H9 (cell line): ENCODE measurements around the gene IGFBP5. TPM values are rescaled to one million over a fixed set of nuclear protein-coding genes. Genes with fewer than 3 reads are reported as not detected.

Source experiments
- DNase-seq: peaks from one replicate; pipeline ENCODE4 v3.0.0-alpha.2; 2017
- H2AFZ ChIP-seq: one replicate; pipeline ENCODE4 v1.6.1; 2013; ENCODE audit warnings: mild to moderate bottlenecking, low read length, control low read depth, moderate library complexity
- H2AK5ac ChIP-seq: 2 replicates; pipeline ENCODE4 v1.6.1; 2013; ENCODE audit warnings: low read length, control low read depth, mixed read lengths; ENCODE audit not compliant: insufficient read length
- H2BK120ac ChIP-seq: one replicate; pipeline ENCODE4 v1.6.1; 2013; ENCODE audit warnings: low read depth, mild to moderate bottlenecking, low read length, control low read depth, inconsistent platforms; ENCODE audit not compliant: poor library complexity, severe bottlenecking
- H2BK12ac ChIP-seq: 2 replicates; pipeline ENCODE4 v1.6.1; 2013; ENCODE audit warnings: low read length, control low read depth, mixed read lengths, low read depth; ENCODE audit not compliant: insufficient read length
- H2BK15ac ChIP-seq: 2 replicates; pipeline ENCODE4 v1.6.1; 2013; ENCODE audit warnings: low read depth, low read length, control low read depth
- H2BK20ac ChIP-seq: one replicate; pipeline ENCODE4 v1.6.1; 2013; ENCODE audit warnings: low read depth, mild to moderate bottlenecking, low read length, control low read depth, inconsistent platforms; ENCODE audit not compliant: poor library complexity, severe bottlenecking
- H2BK5ac ChIP-seq: 2 replicates; pipeline ENCODE4 v1.6.1; 2013; ENCODE audit warnings: low read length, control low read depth, mixed read lengths; ENCODE audit not compliant: insufficient read length
- H3K14ac ChIP-seq: 2 replicates; pipeline ENCODE4 v1.6.1; 2013; ENCODE audit warnings: low read length, control low read depth; ENCODE audit not compliant: insufficient read depth
- H3K18ac ChIP-seq: 2 replicates; pipeline ENCODE4 v1.6.1; 2013; ENCODE audit warnings: low read depth, mild to moderate bottlenecking, mixed read lengths, low read length, control low read depth; ENCODE audit not compliant: insufficient read length
- H3K23ac ChIP-seq: 2 replicates; pipeline ENCODE4 v1.6.1; 2013; ENCODE audit warnings: low read length, control low read depth, mixed read lengths, low read depth; ENCODE audit not compliant: insufficient read length
- H3K23me2 ChIP-seq: 2 replicates; pipeline ENCODE4 v1.6.1; 2013; ENCODE audit warnings: low read depth, mild to moderate bottlenecking, mixed read lengths, low read length, control low read depth; ENCODE audit not compliant: insufficient read length, poor library complexity, severe bottlenecking
- H3K27ac ChIP-seq: 2 replicates; pipeline ENCODE4 v1.5.1; 2013; ENCODE audit warnings: low read length, control low read depth, mixed read lengths, low read depth; ENCODE audit not compliant: insufficient read length
- H3K27me3 ChIP-seq: 2 replicates; pipeline ENCODE4 v1.6.1; 2013; ENCODE audit warnings: low read length, control low read depth, inconsistent platforms; ENCODE audit not compliant: insufficient read depth
- H3K4ac ChIP-seq: 2 replicates; pipeline ENCODE4 v1.6.1; 2013; ENCODE audit warnings: low read depth, mild to moderate bottlenecking, control low read depth, inconsistent platforms, low read length, moderate library complexity
- H3K4me1 ChIP-seq: 2 replicates; pipeline ENCODE4 v1.6.1; 2013; ENCODE audit warnings: low read length, control low read depth, inconsistent platforms; ENCODE audit not compliant: insufficient read depth
- H3K4me2 ChIP-seq: 2 replicates; pipeline ENCODE4 v1.6.1; 2013; ENCODE audit warnings: low read length, control low read depth, mixed read lengths; ENCODE audit not compliant: insufficient read length, insufficient read depth
- H3K56ac ChIP-seq: 2 replicates; pipeline ENCODE4 v1.6.1; 2013; ENCODE audit warnings: low read depth, mild to moderate bottlenecking, mixed read lengths, low read length, control low read depth; ENCODE audit not compliant: insufficient read length
- H3K79me1 ChIP-seq: 2 replicates; pipeline ENCODE4 v1.6.1; 2013; ENCODE audit warnings: low read depth, mild to moderate bottlenecking, moderate library complexity, low read length, control low read depth, inconsistent platforms; ENCODE audit not compliant: insufficient read depth, poor library complexity, severe bottlenecking
- H3K79me2 ChIP-seq: 2 replicates; pipeline ENCODE4 v1.6.1; 2013; ENCODE audit warnings: low read length, control low read depth, inconsistent platforms; ENCODE audit not compliant: insufficient read depth
- H3K9ac ChIP-seq: 2 replicates; pipeline ENCODE4 v1.6.1; 2013; ENCODE audit warnings: low read length, control low read depth, mixed read lengths; ENCODE audit not compliant: insufficient read length; ENCODE audit errors: extremely low read depth
- H3K9me3 ChIP-seq: one replicate; pipeline ENCODE4 v1.6.1; 2013; ENCODE audit warnings: low read depth, low read length, inconsistent platforms; ENCODE audit not compliant: control insufficient read depth
- H3T11ph ChIP-seq: one replicate; pipeline ENCODE4 v1.6.1; 2013; ENCODE audit warnings: mild to moderate bottlenecking, low read length, control low read depth, inconsistent platforms
- H4K20me1 ChIP-seq: one replicate; pipeline ENCODE4 v1.6.1; 2013; ENCODE audit not compliant: control insufficient read depth, insufficient read length, insufficient read depth
- H4K5ac ChIP-seq: 2 replicates; pipeline ENCODE4 v1.6.1; 2013; ENCODE audit warnings: low read depth, mild to moderate bottlenecking, mixed read lengths, low read length, control low read depth; ENCODE audit not compliant: insufficient read length
- H4K8ac ChIP-seq: replicated peaks from 2 replicates; pipeline ENCODE4 v1.6.1; 2013; ENCODE audit warnings: low read length, control low read depth, mixed read lengths, low read depth; ENCODE audit not compliant: insufficient read length
- H4K91ac ChIP-seq: 2 replicates; pipeline ENCODE4 v1.6.1; 2013; ENCODE audit warnings: low read depth, mild to moderate bottlenecking, moderate library complexity, mixed read lengths, low read length, control low read depth; ENCODE audit not compliant: insufficient read length
- H3K27ac Mint-ChIP-seq, 3 experiments: 2 replicates in 2 of 3; 3 replicates in 1 of 3; pipeline ENCODE4 v1.8.0; 2020 to 2021; ENCODE audit warnings: mixed read lengths in 3 of 3, mild to moderate bottlenecking in 1 of 3, moderate library complexity in 1 of 3
- H3K27me3 Mint-ChIP-seq: 2 replicates; pipeline ENCODE4 v1.8.0; 2021; ENCODE audit warnings: low read depth, mild to moderate bottlenecking, moderate library complexity, mixed read lengths
- H3K36me3 Mint-ChIP-seq, 3 experiments: 2 replicates in 2 of 3; 3 replicates in 1 of 3; pipeline ENCODE4 v1.8.0; 2020 to 2021; ENCODE audit warnings: low read depth in 3 of 3, mixed read lengths in 3 of 3; ENCODE audit not compliant: insufficient read depth in 1 of 3
- H3K4me1 Mint-ChIP-seq, 2 experiments: 2 replicates each; pipeline ENCODE4 v1.8.0; 2020; ENCODE audit warnings: mixed read lengths in 2 of 2
- H3K4me3 Mint-ChIP-seq, 2 experiments: 2 replicates in 1 of 2; 3 replicates in 1 of 2; pipeline ENCODE4 v1.8.0; 2020 to 2021; ENCODE audit warnings: mild to moderate bottlenecking in 2 of 2, mixed read lengths in 2 of 2, moderate library complexity in 1 of 2
- H3K9me3 Mint-ChIP-seq, 2 experiments: 2 replicates in 1 of 2; 3 replicates in 1 of 2; pipeline ENCODE4 v1.8.0; 2020; ENCODE audit warnings: mild to moderate bottlenecking in 2 of 2, mixed read lengths in 2 of 2, moderate library complexity in 1 of 2
- CTCF ChIP-seq: fragments of 200-600 bp; sonication (generic); conservative IDR thresholded peaks from 3 replicates; pipeline ENCODE4 v1.8.0; 2021; ENCODE audit warnings: antibody characterized with exemption, mild to moderate bottlenecking
- WGBS: extraction: QIAGEN DNeasy Blood & Tissue Kit; methylation state at CpG from one replicate; pipeline ENCODE4 v1.1.7; 2013; ENCODE audit warnings: missing lambda C conversion rate, low lambda C conversion rate, mixed read lengths; ENCODE audit not compliant: insufficient read length; ENCODE audit errors: extremely low coverage; 5-methylcytosine and 5-hydroxymethylcytosine counted together
- total RNA-seq: library from RNA; stranded (reverse); gene quantifications from 2 replicates; pipeline ENCODE4 v1.2.1, GENCODE V29; 2021

IGFBP5 gene
- total RNA-seq, 1 experiment from 2014 or later: 0.90 TPM

GRCh38 chr2:216674376-216674775 is 21.0 kb downstream of the IGFBP5 start:
- no peak for TF ChIP-seq CTCF
- no peaks in the 10 kb centered on the region for H3K9me3 ChIP-seq
- no peak overlapping the region for H4K8ac ChIP-seq
- no CpG with 5 or more reads among the region's 9 CpGs for WGBS
- H2BK5ac ChIP-seq: no peak overlapping the region
- no peak overlapping the region for H2BK15ac ChIP-seq
- DNase-seq: no peak
- H3K18ac ChIP-seq: no peak overlapping the region
- no peak overlapping the region for H3K4me3 Mint-ChIP-seq
- H3K4me2 ChIP-seq: no peak overlapping the region
- H3K79me1 ChIP-seq: no peaks in the 10 kb centered on the region
- no peak overlapping the region for H3K27ac Mint-ChIP-seq
- peaks cover 5% of the 10 kb centered on the region; the same call in 1 of the 2 replicates for H3K4me1 ChIP-seq
- H3K27me3 Mint-ChIP-seq: peaks cover 5% of the 10 kb centered on the region
- H3K14ac ChIP-seq: no peak overlapping the region
- no peaks in the 10 kb centered on the region for H3K27me3 ChIP-seq
- no peak overlapping the region for H2AFZ ChIP-seq
- H2BK20ac ChIP-seq: no peak overlapping the region
- H2BK120ac ChIP-seq: no peak overlapping the region
- H3K9ac ChIP-seq: no peak overlapping the region
- H3K23ac ChIP-seq: no peak overlapping the region
- H4K91ac ChIP-seq: no peak overlapping the region
- no peak overlapping the region for H4K5ac ChIP-seq
- no peak overlapping the region for H2BK12ac ChIP-seq
- H3K36me3 Mint-ChIP-seq: no peaks in the 10 kb centered on the region
- no peaks in the 10 kb centered on the region for H3K79me2 ChIP-seq
- no peak overlapping the region for H3K56ac ChIP-seq
- no peaks in the 10 kb centered on the region for H3K9me3 Mint-ChIP-seq
- H3K23me2 ChIP-seq: peaks cover 3% of the 10 kb centered on the region
- no peak overlapping the region for H3K4ac ChIP-seq
- no peak overlapping the region for H3K27ac ChIP-seq
- no peak overlapping the region for H3T11ph ChIP-seq
- H4K20me1 ChIP-seq: no peaks in the 10 kb centered on the region
- no peak overlapping the region for H2AK5ac ChIP-seq
- H3K4me1 Mint-ChIP-seq: peaks cover 7% of the 10 kb centered on the region in 2 experiments
